ENCODE data around the gene NOTCH4.
"Not testable (repeated sequence)": the region's sequence is repeated elsewhere in the genome, so short reads cannot be mapped to it uniquely, and the experiment has no call there.

- TF ChIP-seq YY1 (IDR thresholded peaks at IDR 0.05; ENCODE audit: insufficient read depth, insufficient read length); SUZ12 (IDR thresholded peaks at IDR 0.05; ENCODE audit: extremely low read depth, insufficient read depth, insufficient read length): not testable (repeated sequence)
These were observed 30.8 kb downstream of the NOTCH4 start for GRCh38 chr6:32193096-32193495.
